Gastrocnemius medialis (tissue), 4 donors: ENCODE results near the gene ACP6. TPM values are rescaled to one million over a fixed set of nuclear protein-coding genes. Genes with fewer than 3 reads are reported as not detected.
A peak's percentile ranks its signal among the peaks of the same experiment; 100 is the strongest.

Source experiments
- ATAC-seq, 2 donors: fragments of 150-250 bp; one replicate each; pipeline ENCODE4 v1.9.1; 2016
- DNase-seq, 2 donors: peaks; one replicate each; pipeline ENCODE4 v3.0.0-alpha.2; 2019
- H3K27ac ChIP-seq, 4 donors: fragments of 200-600 bp; sonication (generic); 1 replicate in 1 of 4; 2 replicates in 3 of 4; pipeline ENCODE4 v1.5.1; 2016 to 2018; ENCODE audit warnings: mild to moderate bottlenecking in 2 of 4, moderate library complexity in 1 of 4
- H3K27me3 ChIP-seq, 3 donors: fragments of 200-600 bp; sonication (generic) in 2 of 3; 1 replicate in 1 of 3; 2 replicates in 2 of 3; pipeline versions ENCODE4 v1.5.1 to v1.6.0; 2016 to 2019; ENCODE audit warnings: mild to moderate bottlenecking in 1 of 3, moderate library complexity in 1 of 3
- H3K36me3 ChIP-seq, 2 donors: fragments of 200-600 bp; sonication (generic) in 1 of 2; one replicate each; pipeline ENCODE4 v1.5.1; 2017 to 2018
- H3K4me1 ChIP-seq, 2 donors: fragments of 200-600 bp; sonication (generic) in 1 of 2; one replicate each; pipeline ENCODE4 v1.5.1; 2016 to 2017; ENCODE audit warnings: mild to moderate bottlenecking in 2 of 2
- H3K4me3 ChIP-seq, 4 donors: fragments of 200-600 bp; sonication (generic) in 3 of 4; 1 replicate in 1 of 4; 2 replicates in 3 of 4; pipeline ENCODE4 v1.5.1; 2016 to 2019; ENCODE audit warnings: mild to moderate bottlenecking in 2 of 4
- H3K9me3 ChIP-seq, 3 donors: fragments of 200-600 bp; sonication (generic) in 2 of 3; 1 replicate in 1 of 3; 2 replicates in 2 of 3; pipeline ENCODE4 v1.5.1; 2016 to 2019
- CTCF ChIP-seq, 5 experiments: fragments of 450-650 bp in 3 of 5; fragments of 200-600 bp in 2 of 5; sonication (generic) in 2 of 5; IDR thresholded peaks in 4 of 5; conservative IDR thresholded peaks in 1 of 5; 1 replicate in 4 of 5; 2 replicates in 1 of 5; pipeline ENCODE4 v1.5.1; 2016 to 2019; ENCODE audit warnings: antibody characterized with exemption in 5 of 5, mild to moderate bottlenecking in 3 of 5, moderate library complexity in 3 of 5
- POLR2A ChIP-seq, 2 donors: fragments of 450-650 bp; IDR thresholded peaks; one replicate each; pipeline ENCODE4 v1.6.1; 2017; ENCODE audit warnings: antibody characterized with exemption in 2 of 2, mild to moderate bottlenecking in 2 of 2, moderate library complexity in 2 of 2
- in situ Hi-C, 4 donors: fragments of 200-750 bp; cut with MboI; loops; one replicate each; pipeline versions ENCODE4 v1.15.0 to v1.8.0; 2017; ENCODE audit warnings: low sequenced_read_pairs in 4 of 4
- intact Hi-C: fragments of 100-400 bp; cut with DNase I; formaldehyde crosslinking; loops from one replicate; pipeline ENCODE4 v1.15.1; 2023; ENCODE audit warnings: low total_unique reads
- total RNA-seq, 4 donors: library from RNA; depleted of rRNA; stranded (reverse); fragments of >200 nt; gene quantifications; one replicate each; pipeline versions ENCODE4 v1.1.0 to v1.2.3, GENCODE V29; 2016

Gene ACP6
- total RNA-seq, 4 donors from 2014 or later = 3.9 to 11.4 (median 9.2) TPM

GRCh38 chr1:147717051-147717705 lies 46.9 kb upstream of the ACP6 start:
- in situ Hi-C loops = loop anchor here in 1 of 4 donors (25.0 kb wide), 1 partner anchor 170 kb away; no protein-coding TSS in a partner anchor

GRCh38 chr1:147712605-147713004 lies 42.3 kb upstream of the ACP6 start:
- ATAC-seq (no peak), DNase-seq (no peak)
- no peaks in the 10 kb centered on the region for H3K4me1 ChIP-seq
- H3K27me3 ChIP-seq = peaks cover 0 to 4% (median 0%) of the 10 kb centered on the region in 3 donors
- intact Hi-C loops = no loop called here
- H3K36me3 ChIP-seq = no peaks in the 10 kb centered on the region
- in situ Hi-C loops = loop anchor here in 1 of 4 donors (25.0 kb wide), 1 partner anchor 175 kb away; no protein-coding TSS in a partner anchor
- no peak for TF ChIP-seq CTCF (IDR thresholded peaks at IDR 0.05 in 4 of 5, conservative IDR thresholded peaks at IDR 0.05 in 1 of 5)
- TF ChIP-seq POLR2A (IDR thresholded peaks at IDR 0.05) = no peak
- H3K9me3 ChIP-seq = no peaks in the 10 kb centered on the region
- H3K27ac ChIP-seq = no peak overlapping the region
- H3K4me3 ChIP-seq = no peak overlapping the region

More at GRCh38 chr1:147717051-147717705, 46.9 kb upstream of the ACP6 start:
- Histone ChIP-seq H3K4me3 (no peak overlapping the region), H3K27me3 (peaks cover 0 to under 1% (median 0%) of the 10 kb centered on the region in 3 donors), H3K36me3 (no peaks in the 10 kb centered on the region), H3K27ac (no peak overlapping the region), H3K9me3 (no peaks in the 10 kb centered on the region), H3K4me1 (no peaks in the 10 kb centered on the region)
- no peak for DNase-seq
- intact Hi-C loops = no loop called here
- TF ChIP-seq CTCF (IDR thresholded peaks at IDR 0.05 in 4 of 5, conservative IDR thresholded peaks at IDR 0.05 in 1 of 5) (no peak), POLR2A (IDR thresholded peaks at IDR 0.05) (no peak)
- ATAC-seq = no peak

GRCh38 chr1:147700042-147701006 lies 30.0 kb upstream of the ACP6 start:
- in situ Hi-C loops = loop anchor here in 1 of 4 donors (25.0 kb wide), 1 partner anchor 187 kb away; no protein-coding TSS in a partner anchor
- H3K9me3 ChIP-seq = no peaks in the 10 kb centered on the region
- H3K4me1 ChIP-seq = no peaks in the 10 kb centered on the region
- TF ChIP-seq POLR2A (IDR thresholded peaks at IDR 0.05) (no peak), CTCF (IDR thresholded peaks at IDR 0.05 in 4 of 5, conservative IDR thresholded peaks at IDR 0.05 in 1 of 5) (peak; percentile 49 to 80 (median 69))
- H3K36me3 ChIP-seq = no peaks in the 10 kb centered on the region
- peak; percentile 76 to 78 for ATAC-seq
- no peak overlapping the region for H3K4me3 ChIP-seq
- no peaks in the 10 kb centered on the region for H3K27me3 ChIP-seq
- DNase-seq = peak; percentile 27 to 40
- intact Hi-C loops = loop anchor here (2.0 kb wide), 1 partner anchor 206 kb away; no protein-coding TSS in a partner anchor
- H3K27ac ChIP-seq = no peak overlapping the region

- H3K36me3 ChIP-seq = no peaks in the 10 kb centered on the region
- intact Hi-C loops (loop anchor here (2.0 kb wide), 1 partner anchor 205 kb away; no protein-coding TSS in a partner anchor), in situ Hi-C loops (loop anchor here in 3 of 4 donors (10.0 to 25.0 kb wide), 3 partner anchors 55 to 188 kb away; no protein-coding TSS in a partner anchor)
- no peaks in the 10 kb centered on the region for H3K4me1 ChIP-seq
- ATAC-seq = no peak
- no peaks in the 10 kb centered on the region for H3K9me3 ChIP-seq
- no peak overlapping the region for H3K27ac ChIP-seq
- DNase-seq = no peak
- TF ChIP-seq POLR2A (IDR thresholded peaks at IDR 0.05) (no peak), CTCF (IDR thresholded peaks at IDR 0.05 in 4 of 5, conservative IDR thresholded peaks at IDR 0.05 in 1 of 5) (no peak)
- no peaks in the 10 kb centered on the region for H3K27me3 ChIP-seq
- H3K4me3 ChIP-seq = no peak overlapping the region
These were observed 29.3 kb upstream of the ACP6 start for GRCh38 chr1:147699686-147700041.
